CD4-positive, alpha-beta T cell treated with Interferon alpha-2 for 1 hour (primary cell): ENCODE data around the gene SPSB2.
A peak's percentile ranks its signal among the peaks of the same experiment; 100 is the strongest.

Experiments used
- DNase-seq, 2 donors: peaks; one replicate each; pipeline ENCODE4 v3.0.0-alpha.2; 2020 to 2022

Gene SPSB2

DNA sequence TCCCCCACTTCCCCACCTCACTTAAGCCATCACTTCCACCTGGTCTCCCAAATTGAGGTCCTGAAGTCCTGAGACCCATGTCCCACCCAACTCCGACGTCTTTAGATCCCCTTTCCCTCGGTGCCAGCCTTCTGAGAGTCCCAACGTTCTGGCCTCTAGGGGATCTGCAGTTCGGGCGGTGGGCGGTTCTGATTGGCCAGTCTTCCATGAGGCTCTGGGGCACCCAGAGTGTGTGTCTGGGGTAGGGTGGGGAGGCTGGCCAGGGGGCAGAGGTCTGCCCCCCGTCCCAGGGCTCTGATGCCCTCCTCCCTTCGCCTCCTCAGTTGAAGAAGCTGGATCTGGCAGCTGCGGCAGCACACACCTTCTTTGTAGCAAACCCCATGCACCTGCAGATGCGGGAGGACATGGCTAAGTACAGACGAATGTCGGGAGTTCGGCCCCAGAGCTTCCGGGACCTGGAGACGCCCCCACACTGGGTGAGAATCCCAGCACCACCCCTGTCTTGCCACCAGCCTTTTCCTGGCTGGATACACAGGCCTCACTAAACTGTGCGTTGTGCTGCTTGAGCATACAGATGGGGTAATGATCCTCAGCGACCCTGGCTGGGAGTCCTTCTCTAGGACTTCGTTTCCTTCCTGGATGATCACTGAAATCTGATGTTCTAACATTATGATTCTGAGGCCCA lies 43.4 kb downstream of the SPSB2 start:
- DNase-seq, result no peak

DNA sequence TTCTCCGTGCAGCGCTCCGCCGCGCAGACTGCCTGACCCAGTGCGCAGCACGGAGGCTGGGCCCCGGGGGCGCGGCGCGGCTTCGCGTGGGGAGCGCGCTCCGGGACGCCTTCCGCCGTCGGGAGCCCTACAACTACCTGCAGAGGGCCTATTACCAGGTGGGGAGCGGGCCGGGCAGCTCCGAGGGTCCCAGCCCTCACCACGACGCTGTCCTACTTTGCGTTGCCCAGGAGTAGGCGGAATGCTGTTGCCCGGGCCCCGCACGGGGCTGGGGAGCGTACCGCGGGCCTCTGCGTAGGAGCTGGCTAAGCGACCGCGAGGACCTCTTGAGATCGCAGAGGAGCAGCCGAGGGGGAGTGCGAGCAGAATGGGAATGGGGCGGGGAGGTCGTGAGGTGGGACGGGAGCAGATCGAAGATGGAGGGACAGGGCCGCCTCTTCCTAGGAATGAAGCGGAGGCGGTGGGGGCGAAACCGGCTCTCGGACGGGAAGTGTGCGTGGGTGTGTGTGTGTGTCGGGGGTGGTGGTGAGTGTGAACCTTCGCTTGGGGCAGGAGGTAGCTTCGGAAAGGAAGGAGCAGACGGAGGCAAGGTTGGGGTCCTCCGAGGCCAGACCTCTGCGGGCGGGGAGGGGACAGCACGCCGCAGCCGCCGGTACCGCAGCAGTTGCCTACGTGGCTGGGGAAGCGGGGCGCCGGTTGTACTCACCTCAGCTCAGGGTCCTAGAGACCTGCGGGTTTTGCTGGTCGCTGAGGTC lies 44.1 kb downstream of the SPSB2 start:
- DNase-seq, result peak; percentile 16 to 42

GRCh38 chr12:6827982-6828780 lies 44.9 kb downstream of the SPSB2 start, which contains the start of gene P3H3:
P3H3 (plus strand) TSS chr12:6828407; CDS start chr12:6828441, 34 bp downstream.
- no peak for DNase-seq

DNA sequence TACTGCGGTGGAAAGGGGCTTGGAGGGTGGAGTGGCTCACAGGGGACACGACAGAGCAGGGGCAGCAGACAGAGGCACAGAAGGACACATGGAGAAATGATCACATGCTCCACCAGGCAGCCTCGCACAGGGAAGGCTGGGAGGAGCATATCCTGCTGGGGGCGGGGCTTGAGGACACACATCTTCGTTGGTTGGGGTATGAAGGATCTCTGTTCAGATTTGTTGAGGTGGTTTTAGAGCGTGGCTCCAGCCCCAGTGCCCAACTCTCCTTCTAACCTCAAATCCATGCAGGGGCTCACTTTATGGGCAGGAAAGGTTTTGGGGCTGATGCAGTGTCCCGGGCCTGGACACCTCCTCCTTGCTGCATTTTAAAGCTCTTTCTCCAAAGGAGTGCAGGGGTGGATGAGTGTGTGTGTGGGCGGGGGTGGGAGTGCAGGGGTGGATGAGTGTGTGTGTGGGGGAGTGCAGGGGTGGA lies 45.6 kb downstream of the SPSB2 start:
- DNase-seq, result peak; percentile 21 to 41

DNA sequence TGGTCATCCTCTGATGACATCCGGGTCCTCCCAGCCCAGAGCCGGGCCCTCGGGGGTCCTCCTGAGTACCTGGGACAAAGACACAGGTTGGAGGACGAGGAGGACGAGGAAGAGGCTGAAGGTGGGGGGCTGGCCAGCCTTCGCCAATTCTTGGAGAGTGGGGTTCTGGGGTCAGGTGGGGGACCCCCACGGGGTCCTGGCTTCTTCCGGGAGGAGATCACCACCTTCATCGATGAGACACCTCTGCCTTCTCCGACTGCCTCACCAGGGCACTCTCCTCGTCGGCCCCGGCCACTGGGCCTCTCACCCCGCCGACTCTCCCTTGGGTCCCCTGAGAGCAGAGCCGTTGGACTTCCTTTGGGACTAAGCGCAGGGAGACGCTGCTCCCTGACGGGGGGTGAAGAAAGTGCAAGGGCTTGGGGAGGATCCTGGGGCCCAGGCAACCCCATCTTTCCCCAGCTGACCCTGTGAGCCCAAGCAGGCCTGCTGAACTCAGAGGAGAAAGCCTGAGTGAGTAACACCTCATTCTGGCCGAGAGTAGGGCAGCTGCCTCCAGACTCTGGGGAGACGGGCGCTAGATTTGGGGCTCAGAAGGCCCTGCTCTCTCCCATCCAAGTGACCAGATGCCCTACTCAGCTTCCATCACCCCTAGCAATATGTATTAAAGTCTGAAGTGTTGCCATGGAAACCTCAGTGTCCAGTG lies 46.2 kb downstream of the SPSB2 start:
- no peak for DNase-seq

GRCh38 chr12:6826125-6826733 lies 46.9 kb downstream of the SPSB2 start:
- no peak for DNase-seq

DNA sequence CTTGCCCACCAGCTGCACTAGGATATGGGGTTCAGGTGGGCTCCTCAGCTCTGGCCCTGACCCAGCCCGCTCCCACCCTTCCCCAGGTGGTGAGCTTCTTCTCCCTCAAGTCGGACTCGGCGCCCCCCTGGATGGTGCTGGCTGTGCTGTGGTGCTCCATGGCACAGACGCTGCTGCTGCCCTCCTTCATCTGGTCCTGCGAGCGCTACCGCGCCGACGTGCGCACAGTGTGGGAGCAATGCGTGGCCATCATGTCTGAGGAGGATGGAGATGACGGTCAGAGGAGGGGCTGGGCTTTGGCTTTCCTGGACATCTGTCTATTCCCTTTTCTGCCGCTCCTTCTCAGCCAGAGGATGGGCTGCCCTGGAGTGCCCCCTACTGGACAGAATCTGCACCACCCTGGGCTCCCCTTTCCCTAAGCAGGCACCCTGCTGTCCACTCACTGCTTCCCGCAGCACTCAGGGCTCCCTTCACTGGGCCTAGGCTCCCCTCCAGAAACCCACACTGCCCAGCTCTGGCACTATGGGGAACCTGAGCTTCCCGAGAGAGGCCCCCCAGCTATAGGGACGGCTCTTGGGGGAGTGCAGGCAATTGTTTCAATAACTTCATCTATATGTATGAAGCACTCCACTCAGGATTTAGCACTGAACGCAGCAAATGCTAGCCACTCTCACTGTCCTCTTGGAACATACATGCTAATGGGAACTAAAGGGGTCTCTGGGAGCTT lies 47.5 kb downstream of the SPSB2 start:
- peak; percentile 73 to 84 for DNase-seq

DNA sequence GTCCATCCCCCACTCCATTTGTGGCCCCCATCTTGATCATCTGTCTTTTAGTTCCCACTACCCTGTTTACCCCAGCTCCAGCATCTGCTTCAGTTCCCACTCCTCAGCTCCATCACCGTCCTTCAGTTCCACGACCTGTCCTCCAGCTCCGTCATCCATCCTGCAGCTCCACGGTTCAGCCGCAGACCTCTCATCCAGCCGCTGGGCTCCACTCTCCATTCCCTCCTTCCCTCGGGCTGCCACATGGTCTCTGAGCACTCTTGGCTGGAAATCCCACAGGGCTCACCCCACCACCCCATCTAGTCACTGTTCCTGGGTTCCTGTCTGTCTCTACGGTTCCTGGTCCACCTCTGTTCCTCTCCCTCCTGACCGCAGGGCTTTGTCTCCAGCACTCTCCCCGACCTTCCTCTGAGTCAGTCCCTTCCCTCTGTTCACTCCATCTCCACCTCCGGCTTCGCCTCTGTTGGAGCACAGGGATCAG lies 48.2 kb downstream of the SPSB2 start:
- no peak for DNase-seq

GRCh38 chr12:6824085-6824775 lies 48.9 kb downstream of the SPSB2 start:
- no peak for DNase-seq

DNA sequence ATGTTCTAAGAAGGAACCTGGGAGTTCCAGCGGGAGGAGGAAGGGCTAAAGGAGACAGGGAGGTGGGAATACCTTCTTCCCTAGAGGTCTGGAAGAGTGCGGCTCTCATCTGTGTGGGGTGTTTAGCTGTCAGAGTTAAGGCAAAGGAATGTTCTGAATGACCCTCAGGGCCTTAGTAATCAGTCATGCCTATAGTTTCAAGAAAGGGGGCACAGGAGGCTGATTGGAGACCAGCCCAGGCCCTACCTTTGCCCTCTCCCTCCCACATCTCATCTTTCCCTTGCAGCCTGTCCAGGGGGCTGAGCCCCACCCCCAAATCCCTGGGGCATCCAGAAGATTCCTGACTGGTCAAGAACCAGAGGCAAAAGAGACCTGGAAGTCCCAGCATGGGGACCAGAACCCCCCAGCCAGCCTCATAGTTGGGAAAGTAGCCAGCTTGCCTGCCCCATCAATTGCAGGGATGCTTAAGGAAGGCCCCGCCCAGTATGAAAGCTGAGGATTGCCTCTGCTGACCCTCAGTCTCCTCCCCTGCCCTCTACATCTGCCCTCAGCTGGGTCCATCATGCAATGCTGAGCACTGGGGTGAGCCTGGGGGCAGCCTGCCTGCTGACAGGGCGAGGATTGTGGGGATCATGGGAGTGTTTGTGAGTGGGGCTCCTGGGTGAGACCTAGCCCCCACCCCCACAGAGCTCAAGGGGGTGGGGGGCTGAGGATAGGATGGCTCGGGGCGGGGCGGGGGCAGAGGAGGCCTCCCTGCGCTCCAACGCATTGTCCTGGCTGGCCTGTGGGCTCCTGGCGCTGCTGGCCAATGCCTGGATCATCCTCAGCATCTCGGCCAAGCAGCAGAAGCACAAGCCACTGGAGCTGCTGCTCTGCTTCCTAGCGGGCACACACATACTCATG lies 49.7 kb downstream of the SPSB2 start:
- DNase-seq, result no peak

DNA sequence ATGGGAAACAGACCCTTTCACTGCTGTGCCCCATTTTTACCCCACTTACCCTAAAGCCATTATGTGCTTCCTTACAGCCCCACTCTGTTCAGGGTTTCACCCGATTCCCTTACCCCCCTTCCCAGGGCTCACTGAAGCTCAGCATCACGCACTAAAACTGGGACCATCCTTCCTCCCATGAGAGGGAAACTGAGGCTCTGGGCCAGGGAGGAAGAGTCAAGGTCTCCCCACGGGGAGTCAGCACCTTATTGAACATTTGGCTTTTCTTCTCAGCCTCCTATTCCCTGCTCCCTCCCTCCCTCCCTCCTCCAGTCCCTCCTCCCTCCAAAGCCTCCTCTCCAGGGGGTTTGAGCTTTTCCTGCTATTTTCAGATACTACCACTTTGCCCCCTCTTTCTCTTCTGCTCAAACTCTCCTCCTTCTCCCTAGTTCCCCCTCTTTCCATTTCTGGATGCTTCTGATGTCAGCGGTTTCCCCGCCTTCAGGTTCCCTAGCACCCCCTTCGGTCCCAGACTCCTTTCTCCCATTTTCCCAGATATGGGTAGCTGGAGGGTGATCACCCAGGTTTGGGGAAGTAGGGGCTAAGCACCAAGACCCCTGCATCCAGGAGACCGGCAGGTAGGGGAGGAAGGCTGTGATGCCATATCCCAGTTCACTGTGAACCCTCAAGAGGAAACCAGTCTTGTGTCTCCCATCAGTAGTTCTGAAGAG lies 50.5 kb downstream of the SPSB2 start:
- DNase-seq, result no peak

GRCh38 chr12:6821591-6822425 lies 51.3 kb downstream of the SPSB2 start, which contains the start of gene GPR162:
GPR162 (plus strand) TSS chr12:6821821; CDS start chr12:6823899, 2,078 bp downstream.
- no peak for DNase-seq
